LNCaP clone FGC (cell line): Measurements from ENCODE around the gene ELF5.

Experiments
- DNase-seq: peaks from one replicate; pipeline ENCODE4 v3.0.0-alpha.2; 2011; ENCODE audit warnings: low read depth
- H3K4me3 ChIP-seq: 2 replicates; pipeline ENCODE4 v1.5.1; 2011; ENCODE audit warnings: mild to moderate bottlenecking, low read depth, low read length, control low read depth
- CTCF ChIP-seq: IDR thresholded peaks from 2 replicates; pipeline ENCODE4 v1.5.1; 2012; ENCODE audit warnings: mild to moderate bottlenecking; ENCODE audit not compliant: control insufficient read depth, insufficient read depth; ENCODE audit errors: extremely low read depth

Gene ELF5

GRCh38 chr11:34507610-34508009 lies 6.0 kb downstream of the ELF5 start:
- H3K4me3 ChIP-seq, result no peak overlapping the region
- DNase-seq, result no peak
- no peak for TF ChIP-seq CTCF

- DNase-seq, result no peak
- no peak for TF ChIP-seq CTCF
- no peak overlapping the region for H3K4me3 ChIP-seq
Observed at GRCh38 chr11:34507156-34507555, 6.4 kb downstream of the ELF5 start.

GRCh38 chr11:34505874-34506273 lies 7.7 kb downstream of the ELF5 start:
- no peak for TF ChIP-seq CTCF
- no peak overlapping the region for H3K4me3 ChIP-seq
- DNase-seq, result no peak

- DNase-seq, result no peak
- H3K4me3 ChIP-seq, result no peak overlapping the region
- no peak for TF ChIP-seq CTCF
Observed at GRCh38 chr11:34502949-34503348, 10.6 kb downstream of the ELF5 start.

GRCh38 chr11:34501949-34502348 lies 11.6 kb downstream of the ELF5 start:
- no peak for DNase-seq
- no peak for TF ChIP-seq CTCF
- H3K4me3 ChIP-seq, result no peak overlapping the region

GRCh38 chr11:34501500-34501899 lies 12.1 kb downstream of the ELF5 start:
- H3K4me3 ChIP-seq, result no peak overlapping the region
- no peak for TF ChIP-seq CTCF
- DNase-seq, result no peak

GRCh38 chr11:34499719-34500500 lies 13.7 kb downstream of the ELF5 start:
- TF ChIP-seq CTCF, result no peak

More at GRCh38 chr11:34499719-34500500, 13.7 kb downstream of the ELF5 start:
- no peak overlapping the region for H3K4me3 ChIP-seq
- DNase-seq, result no peak
